HepG2 (cell line): ENCODE data around the gene CFAP43. TPM values are rescaled to one million over a fixed set of nuclear protein-coding genes. Genes with fewer than 3 reads are reported as not detected.

Experiments
- ATAC-seq: fragments of 200-7000 bp; cut with Tn5 transposase; 3 replicates; pipeline ENCODE4 v1.9.1; 2020; ENCODE audit warnings: mild to moderate bottlenecking, moderate library complexity
- BruUV-seq: library from RNA; stranded (reverse); fragments of 400-500 nt; replicated peaks from 2 replicates; lab custom pipeline; 2021; lab: Mats Ljungman, UMichigan
- CTCF ChIA-PET: fragments of 300-600 bp; formaldehyde crosslinking; extraction: SDS; loops from one replicate; lab custom pipeline; 2021; ENCODE audit warnings: low total read pairs, inconsistent platforms, low intra/inter-chr PET ratio; lab: Yijun Ruan, JAX
- POLR2A ChIA-PET: fragments of 350-600 bp; sonication (Branson Sonifier 250); formaldehyde crosslinking; loops from one replicate; lab custom pipeline; 2020; ENCODE audit warnings: antibody characterized with exemption, inconsistent platforms; lab: Yijun Ruan, JAX
- DNase-seq: peaks from one replicate; pipeline ENCODE4 v3.0.0-alpha.2; 2015; ENCODE audit warnings: low spot score
- FAIRE-seq: peaks from 3 replicates; lab custom pipeline; 2011; peaks lifted over from hg19 to GRCh38; lab: Jason Lieb, UNC
- H2AFZ ChIP-seq: one replicate; pipeline ENCODE4 v1.6.1; 2011; ENCODE audit warnings: low read length, inconsistent platforms
- H3K27ac ChIP-seq: fragments of 300-600 bp; 3 replicates; pipeline ENCODE4 v1.8.0; 2011; ENCODE audit warnings: mixed run types, mild to moderate bottlenecking, mixed read lengths, low read length, inconsistent platforms; ENCODE audit not compliant: insufficient read depth; ENCODE audit errors: extremely low read length
- H3K27me3 ChIP-seq, 2 experiments: fragments of 200-600 bp in 1 of 2; 2 replicates in 1 of 2; 3 replicates in 1 of 2; pipeline versions ENCODE4 v1.6.0 to v1.8.0; 2011; ENCODE audit warnings: low read length in 2 of 2, mild to moderate bottlenecking in 2 of 2, moderate library complexity in 2 of 2, inconsistent platforms in 1 of 2; ENCODE audit not compliant: insufficient read depth in 2 of 2, control insufficient read depth in 1 of 2
- H3K36me3 ChIP-seq, 2 experiments: fragments of 200-600 bp in 1 of 2; replicated peaks in 1 of 2; 2 replicates in 1 of 2; 3 replicates in 1 of 2; pipeline versions ENCODE4 v1.5.1 to v1.8.0; 2011; ENCODE audit warnings: low read length in 2 of 2, inconsistent platforms in 1 of 2; ENCODE audit not compliant: insufficient read depth in 2 of 2, control insufficient read depth in 1 of 2
- H3K4me1 ChIP-seq: 2 replicates; pipeline ENCODE4 v1.5.1; 2012; ENCODE audit warnings: low read length, inconsistent platforms; ENCODE audit not compliant: insufficient read depth
- H3K4me2 ChIP-seq: 2 replicates; pipeline ENCODE4 v1.6.0; 2011; ENCODE audit warnings: low read depth, low read length, inconsistent platforms
- H3K4me3 ChIP-seq, 3 experiments: fragments of 200-600 bp in 1 of 3; sonication (generic), shearing (Covaris generic) in 1 of 3; replicated peaks in 1 of 3; 2 replicates each; pipeline ENCODE4 v1.5.1; 2011 to 2016; ENCODE audit warnings: low read length in 3 of 3, inconsistent platforms in 2 of 3, low read depth in 2 of 3, mild to moderate bottlenecking in 2 of 3, control low read depth in 1 of 3, mixed read lengths in 1 of 3; ENCODE audit not compliant: insufficient read depth in 1 of 3
- H3K79me2 ChIP-seq: one replicate; pipeline ENCODE4 v1.6.1; 2011; ENCODE audit warnings: low read length, inconsistent platforms; ENCODE audit not compliant: insufficient read depth
- H3K9ac ChIP-seq: 2 replicates; pipeline ENCODE4 v1.6.0; 2011; ENCODE audit warnings: mild to moderate bottlenecking, low read depth, low read length, inconsistent platforms; ENCODE audit not compliant: insufficient read depth
- H3K9me3 ChIP-seq: 2 replicates; pipeline ENCODE4 v1.5.1; 2012; ENCODE audit warnings: mild to moderate bottlenecking, low read length
- H4K20me1 ChIP-seq: 2 replicates; pipeline ENCODE4 v1.6.0; 2011; ENCODE audit warnings: inconsistent platforms, mild to moderate bottlenecking, low read length, moderate library complexity; ENCODE audit not compliant: insufficient read depth
- ATRX ChIP-seq: sonication (generic); formaldehyde crosslinking; IDR thresholded peaks from 2 replicates; pipeline ENCODE4 v1.4.0; 2020; ENCODE audit warnings: missing genetic modification reagents, borderline replicate concordance
- FOSL2 ChIP-seq: sonication (generic); formaldehyde crosslinking; IDR thresholded peaks from 2 replicates; pipeline ENCODE4 v1.4.0; 2020; ENCODE audit warnings: missing genetic modification reagents
- GABPB1 ChIP-seq: IDR thresholded peaks from 2 replicates; pipeline ENCODE4 v1.6.1; 2016; ENCODE audit warnings: mild to moderate bottlenecking, missing genetic modification reagents, moderate library complexity, missing compliant biosample characterization
- HES4 ChIP-seq: sonication (generic); formaldehyde crosslinking; IDR thresholded peaks from 2 replicates; pipeline ENCODE4 v1.9.0; 2021; ENCODE audit warnings: mild to moderate bottlenecking, missing genetic modification reagents, borderline replicate concordance
- KDM5B ChIP-seq: sonication (generic); formaldehyde crosslinking; IDR thresholded peaks from 2 replicates; pipeline ENCODE4 v1.4.0; 2020; ENCODE audit warnings: missing genetic modification reagents, mild to moderate bottlenecking, borderline replicate concordance
- MEF2D ChIP-seq: sonication (generic); formaldehyde crosslinking; IDR thresholded peaks from 2 replicates; pipeline ENCODE4 v1.5.1; 2020; ENCODE audit warnings: mild to moderate bottlenecking, missing genetic modification reagents
- NFIC ChIP-seq: IDR thresholded peaks from 2 replicates; pipeline ENCODE4 v1.6.1; 2012; ENCODE audit warnings: mild to moderate bottlenecking, low read length, inconsistent platforms
- PHF8 ChIP-seq: sonication (generic); formaldehyde crosslinking; IDR thresholded peaks from 2 replicates; pipeline ENCODE4 v1.5.0; 2020; ENCODE audit warnings: missing genetic modification reagents
- PPARG ChIP-seq: conservative IDR thresholded peaks from 2 replicates; pipeline ENCODE4 v1.6.1; 2016; ENCODE audit warnings: missing biosample characterization, missing genetic modification reagents
- ZNF572 ChIP-seq: sonication (generic); formaldehyde crosslinking; IDR thresholded peaks from 2 replicates; pipeline ENCODE4 v1.5.1; 2020; ENCODE audit warnings: mild to moderate bottlenecking, missing genetic modification reagents
- ZNF878 ChIP-seq: sonication (generic); formaldehyde crosslinking; IDR thresholded peaks from 2 replicates; pipeline ENCODE4 v1.8.1; 2023; ENCODE audit warnings: mild to moderate bottlenecking, missing genetic modification reagents, moderate library complexity
- WGBS: methylation state at CpG from one replicate; pipeline ENCODE4 v1.1.6; 2017; ENCODE audit warnings: low lambda C conversion rate; 5-methylcytosine and 5-hydroxymethylcytosine counted together
- in situ Hi-C: cut with HindIII; loops from 2 replicates; pipeline ENCODE4 v1.10.0; 2017; ENCODE audit warnings: low pct_unique_long_range_greater_than_20kb; ENCODE audit not compliant: extremely low pct_ligation_motif_present
- intact Hi-C: fragments of 100-400 bp; cut with micrococcal nuclease; formaldehyde crosslinking; loops from one replicate; pipeline ENCODE4 v1.10.0; 2022; ENCODE audit not compliant: unreplicated experiment
- polyA plus RNA-seq, 8 experiments: library from polyadenylated mRNA; depleted of rRNA in 3 of 8; stranded (reverse) in 7 of 8; unstranded in 1 of 8; fragments of >200 nt; fragmentation: Illumina TruSeq in 4 of 8; extraction: Trizol in 4 of 8; gene quantifications; 2 replicates each; pipeline versions ENCODE4 v1.2.1 to v1.2.3, GENCODE V29; 2011 to 2016; ENCODE audit warnings: low read depth in 4 of 8, missing spikeins in 1 of 8, mixed read lengths in 1 of 8; ENCODE audit not compliant: insufficient read depth in 1 of 8
- total RNA-seq, 5 experiments: library from RNA; depleted of rRNA; stranded (reverse); fragments of >200 nt; fragmentation: Illumina TruSeq; extraction: Trizol; gene quantifications; 2 replicates each; pipeline ENCODE4 v1.2.3, GENCODE V29; 2016; ENCODE audit warnings: low read depth in 1 of 5
- TF ChIP-seq, protein P1 (sequence below): sonication (generic); formaldehyde crosslinking; IDR thresholded peaks from 2 replicates; pipeline ENCODE4 v1.9.0; 2021; ENCODE audit warnings: missing genetic modification reagents, mild to moderate bottlenecking, borderline replicate concordance
- TF ChIP-seq, protein P2 (sequence below): sonication (generic); formaldehyde crosslinking; IDR thresholded peaks from 2 replicates; pipeline ENCODE4 v1.4.0; 2020; ENCODE audit warnings: mild to moderate bottlenecking, missing genetic modification reagents
- TF ChIP-seq, protein P3 (sequence below): sonication (generic); formaldehyde crosslinking; IDR thresholded peaks from 2 replicates; pipeline ENCODE4 v1.5.1; 2020; ENCODE audit warnings: mild to moderate bottlenecking, missing genetic modification reagents
- TF ChIP-seq, protein P4 (sequence below): sonication (generic); formaldehyde crosslinking; IDR thresholded peaks from 2 replicates; pipeline ENCODE4 v1.4.0; 2020; ENCODE audit warnings: missing genetic modification reagents

The CFAP43 gene
- total and polyA plus RNA-seq, 2 of the 13 experiments (the other 11 are each of a cell fraction or from before 2014, with no cell fraction given): 0.24 to 0.38 TPM

DNA sequence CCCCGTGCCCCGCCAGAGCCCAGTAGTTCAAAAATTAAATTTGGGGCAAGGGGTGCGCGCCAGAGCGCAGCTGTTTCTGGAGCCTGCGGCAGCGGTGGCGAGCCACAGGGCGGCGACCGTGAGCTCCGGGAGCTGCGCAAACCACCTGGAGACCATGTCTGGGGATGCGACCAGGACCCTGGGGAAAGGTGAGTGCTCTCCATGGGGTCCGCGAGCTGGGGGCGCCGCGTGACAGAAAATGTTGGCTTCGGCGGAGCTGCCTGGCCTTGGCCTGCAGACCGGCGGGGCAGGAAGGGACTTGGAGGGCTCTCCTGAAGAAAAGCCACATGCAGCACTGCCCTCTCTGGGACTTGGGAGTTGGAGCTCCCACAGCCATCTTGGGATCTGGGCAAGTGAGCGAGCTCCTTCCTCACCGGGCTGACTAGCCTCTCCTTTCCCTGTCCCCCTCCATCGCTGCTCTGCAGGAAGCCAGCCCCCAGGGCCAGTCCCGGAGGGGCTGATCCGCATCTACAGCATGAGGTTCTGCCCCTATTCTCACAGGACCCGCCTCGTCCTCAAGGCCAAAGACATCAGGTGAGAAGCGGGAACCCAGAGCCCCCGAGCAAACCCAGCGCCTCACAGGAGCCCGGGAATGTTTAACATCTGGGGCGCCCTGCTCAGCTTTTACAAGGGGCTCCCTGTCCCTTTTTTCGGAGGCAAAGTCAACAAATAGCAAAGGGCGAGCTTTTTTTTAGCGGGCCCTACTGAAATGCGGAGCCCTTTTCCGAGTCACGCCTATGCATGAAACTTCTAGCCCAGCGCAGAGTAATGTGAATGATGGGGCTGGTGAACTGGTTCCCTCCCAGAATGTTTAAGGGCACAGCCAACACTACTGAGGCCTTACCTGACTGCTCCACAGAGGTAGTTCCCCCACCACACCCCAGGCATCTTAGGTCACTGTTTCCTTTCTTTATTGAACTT is 42.9 kb upstream of the CFAP43 start:
- H3K4me2 ChIP-seq: peak overlapping the region; percentile 71
- in situ Hi-C loops: no loop called here
- TF ChIP-seq, protein P1, sequence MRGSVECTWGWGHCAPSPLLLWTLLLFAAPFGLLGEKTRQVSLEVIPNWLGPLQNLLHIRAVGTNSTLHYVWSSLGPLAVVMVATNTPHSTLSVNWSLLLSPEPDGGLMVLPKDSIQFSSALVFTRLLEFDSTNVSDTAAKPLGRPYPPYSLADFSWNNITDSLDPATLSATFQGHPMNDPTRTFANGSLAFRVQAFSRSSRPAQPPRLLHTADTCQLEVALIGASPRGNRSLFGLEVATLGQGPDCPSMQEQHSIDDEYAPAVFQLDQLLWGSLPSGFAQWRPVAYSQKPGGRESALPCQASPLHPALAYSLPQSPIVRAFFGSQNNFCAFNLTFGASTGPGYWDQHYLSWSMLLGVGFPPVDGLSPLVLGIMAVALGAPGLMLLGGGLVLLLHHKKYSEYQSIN (CRISPR knock-in tag): no peak
- TF ChIP-seq HES4 (CRISPR knock-in tag) (no peak), ZNF572 (CRISPR knock-in tag) (0 out of 2 replicates have a peak, but pooled peaks have one; percentile 16), NFIC (no peak), PHF8 (CRISPR knock-in tag) (peak; percentile 42; the same call in 1 of the 2 replicates), FOSL2 (CRISPR knock-in tag) (peak; percentile 7; the same call in 1 of the 2 replicates), GABPB1 (CRISPR knock-in tag) (peak; percentile 58; the same call in 1 of the 2 replicates), KDM5B (CRISPR knock-in tag) (peak; percentile 85; the same call in 1 of the 2 replicates), ATRX (CRISPR knock-in tag) (no peak), PPARG (CRISPR knock-in tag) (0 out of 2 replicates have a peak, but pooled peaks have one; percentile 25), ZNF878 (no peak), MEF2D (CRISPR knock-in tag) (0 out of 2 replicates have a peak, but pooled peaks have one; percentile 17)
- TF ChIP-seq, protein P2, sequence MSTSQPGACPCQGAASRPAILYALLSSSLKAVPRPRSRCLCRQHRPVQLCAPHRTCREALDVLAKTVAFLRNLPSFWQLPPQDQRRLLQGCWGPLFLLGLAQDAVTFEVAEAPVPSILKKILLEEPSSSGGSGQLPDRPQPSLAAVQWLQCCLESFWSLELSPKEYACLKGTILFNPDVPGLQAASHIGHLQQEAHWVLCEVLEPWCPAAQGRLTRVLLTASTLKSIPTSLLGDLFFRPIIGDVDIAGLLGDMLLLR (CRISPR knock-in tag): peak; percentile 72
- TF ChIP-seq, protein P3, sequence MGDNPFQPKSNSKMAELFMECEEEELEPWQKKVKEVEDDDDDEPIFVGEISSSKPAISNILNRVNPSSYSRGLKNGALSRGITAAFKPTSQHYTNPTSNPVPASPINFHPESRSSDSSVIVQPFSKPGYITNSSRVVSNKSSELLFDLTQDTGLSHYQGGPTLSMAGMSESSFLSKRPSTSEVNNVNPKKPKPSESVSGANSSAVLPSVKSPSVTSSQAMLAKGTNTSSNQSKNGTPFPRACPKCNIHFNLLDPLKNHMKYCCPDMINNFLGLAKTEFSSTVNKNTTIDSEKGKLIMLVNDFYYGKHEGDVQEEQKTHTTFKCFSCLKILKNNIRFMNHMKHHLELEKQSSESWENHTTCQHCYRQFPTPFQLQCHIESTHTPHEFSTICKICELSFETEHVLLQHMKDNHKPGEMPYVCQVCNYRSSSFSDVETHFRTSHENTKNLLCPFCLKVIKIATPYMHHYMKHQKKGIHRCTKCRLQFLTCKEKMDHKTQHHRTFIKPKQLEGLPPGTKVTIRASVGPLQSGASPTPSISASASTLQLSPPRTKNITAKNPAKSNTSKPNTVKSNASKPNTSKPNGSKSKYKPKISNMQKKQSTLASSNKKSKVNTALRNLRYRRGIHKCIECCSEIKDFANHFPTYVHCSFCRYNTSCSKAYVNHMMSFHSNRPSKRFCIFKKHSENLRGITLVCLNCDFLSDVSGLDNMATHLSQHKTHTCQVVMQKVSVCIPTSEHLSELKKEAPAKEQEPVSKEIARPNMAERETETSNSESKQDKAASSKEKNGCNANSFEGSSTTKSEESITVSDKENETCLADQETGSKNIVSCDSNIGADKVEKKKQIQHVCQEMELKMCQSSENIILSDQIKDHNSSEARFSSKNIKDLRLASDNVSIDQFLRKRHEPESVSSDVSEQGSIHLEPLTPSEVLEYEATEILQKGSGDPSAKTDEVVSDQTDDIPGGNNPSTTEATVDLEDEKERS (CRISPR knock-in tag): no peak
- TF ChIP-seq, protein P4, sequence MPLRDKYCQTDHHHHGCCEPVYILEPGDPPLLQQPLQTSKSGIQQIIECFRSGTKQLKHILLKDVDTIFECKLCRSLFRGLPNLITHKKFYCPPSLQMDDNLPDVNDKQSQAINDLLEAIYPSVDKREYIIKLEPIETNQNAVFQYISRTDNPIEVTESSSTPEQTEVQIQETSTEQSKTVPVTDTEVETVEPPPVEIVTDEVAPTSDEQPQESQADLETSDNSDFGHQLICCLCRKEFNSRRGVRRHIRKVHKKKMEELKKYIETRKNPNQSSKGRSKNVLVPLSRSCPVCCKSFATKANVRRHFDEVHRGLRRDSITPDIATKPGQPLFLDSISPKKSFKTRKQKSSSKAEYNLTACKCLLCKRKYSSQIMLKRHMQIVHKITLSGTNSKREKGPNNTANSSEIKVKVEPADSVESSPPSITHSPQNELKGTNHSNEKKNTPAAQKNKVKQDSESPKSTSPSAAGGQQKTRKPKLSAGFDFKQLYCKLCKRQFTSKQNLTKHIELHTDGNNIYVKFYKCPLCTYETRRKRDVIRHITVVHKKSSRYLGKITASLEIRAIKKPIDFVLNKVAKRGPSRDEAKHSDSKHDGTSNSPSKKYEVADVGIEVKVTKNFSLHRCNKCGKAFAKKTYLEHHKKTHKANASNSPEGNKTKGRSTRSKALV (CRISPR knock-in tag): peak; percentile 65; the same call in 1 of the 2 replicates

More for the DNA sequence above, 42.9 kb upstream of the CFAP43 start:
- BruUV-seq: no TSS peak
- intact Hi-C loops: loop anchor here (2.0 kb wide), 1 partner anchor 14 kb away; no protein-coding TSS in a partner anchor
- peak; percentile 83 for ATAC-seq
- DNase-seq: no peak
- H3K9ac ChIP-seq: peak overlapping the region; percentile 49
- H4K20me1 ChIP-seq: no peaks in the 10 kb centered on the region
- ChIA-PET POLR2A (interaction anchor here (0.7 to 4.6 kb wide), 9 partner anchors 11 to 154 kb away, joined by 3 to 51 read pairs (median 4); partner anchors contain the start of genes CFAP43 and GSTO1), CTCF (interaction anchor here (0.6 to 2.8 kb wide), 4 partner anchors 17 to 230 kb away, joined by 3 to 27 read pairs (median 7); no protein-coding TSS in a partner anchor)
- H2AFZ ChIP-seq: peak overlapping the region; percentile 11
- H3K4me3 ChIP-seq: peak overlapping the region; percentile 28 to 45 (median 28); a peak in 1 of 6 replicates
- H3K27me3 ChIP-seq: no peaks in the 10 kb centered on the region
- no peak for FAIRE-seq
- no peaks in the 10 kb centered on the region for H3K36me3 ChIP-seq
- no peaks in the 10 kb centered on the region for H3K9me3 ChIP-seq
- no peaks in the 10 kb centered on the region for H3K79me2 ChIP-seq
- peaks cover 66% of the 10 kb centered on the region for H3K4me1 ChIP-seq
- no peak overlapping the region for H3K27ac ChIP-seq
- 51% methylated on average over 23 of the region's 42 CpGs for WGBS
